GM19099 (cell line): ENCODE data around the gene HES5.

Experiments used
- POLR2A ChIP-seq: IDR thresholded peaks from 3 replicates; pipeline ENCODE4 v1.6.1; 2011; ENCODE audit warnings: low read depth; ENCODE audit not compliant: insufficient read length; ENCODE audit errors: extremely low read depth

Gene HES5

DNA sequence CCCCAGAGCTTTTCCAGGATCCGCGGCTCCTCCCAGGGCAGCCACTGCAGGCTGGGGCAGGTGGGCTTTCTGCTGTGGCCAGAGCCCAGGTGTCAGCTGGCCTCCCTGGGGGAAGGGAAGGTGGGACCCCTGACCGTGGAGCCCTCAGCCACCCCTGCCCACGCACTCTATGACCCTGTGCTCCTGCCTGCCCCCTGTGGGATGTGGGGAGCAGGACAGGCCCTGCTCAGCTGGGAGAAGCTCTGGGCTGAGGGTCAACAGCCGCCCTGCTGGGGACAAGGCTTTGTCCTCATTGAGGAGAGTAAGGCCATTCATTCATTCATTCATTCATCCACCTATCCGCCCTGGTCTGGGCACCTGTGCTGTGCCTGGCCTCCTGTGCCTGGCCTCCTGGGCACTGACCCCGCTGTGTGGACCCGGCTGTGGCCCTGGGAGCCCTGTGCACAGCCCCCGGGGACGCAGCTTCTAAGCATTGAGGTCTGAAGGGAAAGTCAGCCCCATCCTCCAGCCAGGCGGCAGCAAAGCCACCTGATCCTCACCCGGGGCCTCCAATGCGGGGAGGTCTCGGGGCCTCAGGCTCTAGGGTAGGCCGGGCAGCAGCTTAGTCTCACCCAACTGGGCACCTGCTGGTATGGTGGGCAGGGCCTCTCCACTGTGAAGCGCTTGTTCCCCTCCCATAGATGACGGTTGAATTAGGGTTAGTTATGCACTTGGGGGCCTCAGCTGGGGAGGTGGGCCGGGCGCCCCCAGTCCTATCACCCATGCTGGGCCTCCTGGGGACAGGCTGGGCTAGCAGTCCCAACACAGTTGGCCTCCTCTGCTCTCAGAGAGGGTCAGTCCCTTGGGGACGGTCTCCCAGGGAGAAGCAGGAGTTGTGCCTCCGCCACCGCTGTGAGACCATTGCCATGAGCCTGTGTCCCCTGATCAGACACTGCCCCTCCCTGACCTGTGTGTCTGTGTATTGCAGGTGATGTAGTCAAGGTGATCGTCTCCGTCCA, 32.1 kb upstream of the HES5 start:
- TF ChIP-seq POLR2A, result no peak

- no peak for TF ChIP-seq POLR2A
Measured at GRCh38 chr1:2561446-2561845, 31.4 kb upstream of the HES5 start.

- TF ChIP-seq POLR2A, result no peak
Measured at GRCh38 chr1:2560299-2561073, 30.4 kb upstream of the HES5 start.

DNA sequence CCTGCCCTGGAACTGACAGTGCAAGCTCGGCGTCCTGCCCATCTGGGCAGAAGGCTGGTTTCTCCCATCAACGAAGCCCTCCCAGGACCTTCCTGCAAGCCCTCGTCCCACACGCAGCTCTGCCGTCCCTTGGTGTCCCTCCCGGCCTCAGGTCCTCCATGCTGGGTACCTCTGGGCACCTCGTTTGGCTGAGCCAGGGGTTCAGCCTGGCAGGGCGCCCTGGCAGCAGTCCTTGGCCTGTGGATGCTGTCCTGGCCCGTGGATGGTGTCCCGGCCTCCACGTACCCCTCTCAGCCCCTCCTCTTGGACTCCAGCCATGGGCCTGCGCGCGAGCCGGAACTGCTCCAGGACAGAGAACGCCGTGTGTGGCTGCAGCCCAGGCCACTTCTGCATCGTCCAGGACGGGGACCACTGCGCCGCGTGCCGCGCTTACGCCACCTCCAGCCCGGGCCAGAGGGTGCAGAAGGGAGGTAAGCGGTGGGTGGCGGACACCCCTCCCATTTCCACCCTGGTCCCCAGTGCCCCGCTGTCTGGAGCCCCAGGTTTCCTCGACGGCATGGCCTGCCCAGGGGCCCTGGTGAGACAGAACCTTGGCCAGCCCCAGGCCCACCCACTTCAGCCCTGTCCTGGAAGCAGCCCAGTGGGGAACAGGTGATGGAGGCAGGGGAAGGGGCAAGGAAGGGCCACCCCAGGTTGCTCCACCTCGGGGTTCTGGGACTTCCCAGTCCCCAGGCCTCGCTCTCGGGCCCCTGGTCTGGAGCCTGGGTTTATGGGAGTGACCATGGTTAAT, 29.6 kb upstream of the HES5 start:
- TF ChIP-seq POLR2A, result no peak

DNA sequence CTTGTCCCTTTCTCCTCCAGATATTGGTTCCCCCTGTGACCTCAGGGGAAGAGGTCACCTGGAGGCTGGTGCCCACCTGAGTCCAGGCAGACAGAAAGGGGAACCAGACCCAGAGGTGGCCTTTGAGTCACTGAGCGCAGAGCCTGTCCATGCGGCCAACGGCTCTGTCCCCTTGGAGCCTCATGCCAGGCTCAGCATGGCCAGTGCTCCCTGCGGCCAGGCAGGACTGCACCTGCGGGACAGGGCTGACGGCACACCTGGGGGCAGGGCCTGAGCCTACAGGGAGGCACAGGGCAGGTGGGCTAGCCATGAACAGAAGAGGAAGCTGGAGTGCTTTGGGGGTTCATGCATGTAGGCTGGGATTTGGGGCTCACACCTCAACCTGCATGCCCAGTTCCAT, 28.8 kb upstream of the HES5 start:
- no peak for TF ChIP-seq POLR2A

GRCh38 chr1:2558420-2558819, 28.4 kb upstream of the HES5 start:
- TF ChIP-seq POLR2A, result no peak

DNA sequence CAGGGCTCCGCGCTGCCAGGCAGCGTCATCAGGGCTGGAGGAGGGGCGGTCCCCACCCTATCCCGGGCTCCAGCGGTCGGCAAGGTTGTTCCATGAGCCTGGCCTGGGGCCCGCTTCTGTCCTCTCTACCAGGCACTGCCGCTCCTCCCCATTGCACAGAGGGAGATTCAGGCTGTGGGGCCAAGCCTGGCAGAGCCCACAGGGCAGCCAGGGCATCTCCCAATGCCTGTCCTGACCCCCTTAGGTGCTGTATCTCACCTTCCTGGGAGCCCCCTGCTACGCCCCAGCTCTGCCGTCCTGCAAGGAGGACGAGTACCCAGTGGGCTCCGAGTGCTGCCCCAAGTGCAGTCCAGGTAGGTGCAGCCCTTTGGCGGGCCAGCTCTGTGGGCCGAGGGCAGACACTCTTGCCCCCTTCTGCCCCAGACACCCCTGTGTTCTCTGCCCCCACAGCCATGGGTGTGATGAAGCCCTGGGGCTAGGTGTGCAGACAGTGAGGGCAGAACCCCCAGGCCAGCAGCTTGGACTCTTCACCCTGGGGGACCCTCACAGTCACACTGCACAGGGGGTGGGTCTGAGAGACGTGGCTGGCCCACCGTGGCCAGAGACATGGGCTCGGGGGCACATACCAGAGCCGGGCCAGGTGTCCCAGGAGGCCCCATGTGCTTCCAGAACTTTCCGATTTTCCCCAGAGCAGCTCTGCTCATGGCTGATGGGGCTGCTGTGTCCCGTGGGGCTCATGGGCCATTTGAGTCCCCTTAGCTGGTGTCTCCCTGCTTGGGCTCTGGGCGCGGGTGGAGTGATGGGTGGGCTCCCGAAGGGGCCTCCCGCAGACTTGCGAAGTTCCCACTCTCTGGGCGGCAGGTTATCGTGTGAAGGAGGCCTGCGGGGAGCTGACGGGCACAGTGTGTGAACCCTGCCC, 27.7 kb upstream of the HES5 start:
- TF ChIP-seq POLR2A, result no peak

DNA sequence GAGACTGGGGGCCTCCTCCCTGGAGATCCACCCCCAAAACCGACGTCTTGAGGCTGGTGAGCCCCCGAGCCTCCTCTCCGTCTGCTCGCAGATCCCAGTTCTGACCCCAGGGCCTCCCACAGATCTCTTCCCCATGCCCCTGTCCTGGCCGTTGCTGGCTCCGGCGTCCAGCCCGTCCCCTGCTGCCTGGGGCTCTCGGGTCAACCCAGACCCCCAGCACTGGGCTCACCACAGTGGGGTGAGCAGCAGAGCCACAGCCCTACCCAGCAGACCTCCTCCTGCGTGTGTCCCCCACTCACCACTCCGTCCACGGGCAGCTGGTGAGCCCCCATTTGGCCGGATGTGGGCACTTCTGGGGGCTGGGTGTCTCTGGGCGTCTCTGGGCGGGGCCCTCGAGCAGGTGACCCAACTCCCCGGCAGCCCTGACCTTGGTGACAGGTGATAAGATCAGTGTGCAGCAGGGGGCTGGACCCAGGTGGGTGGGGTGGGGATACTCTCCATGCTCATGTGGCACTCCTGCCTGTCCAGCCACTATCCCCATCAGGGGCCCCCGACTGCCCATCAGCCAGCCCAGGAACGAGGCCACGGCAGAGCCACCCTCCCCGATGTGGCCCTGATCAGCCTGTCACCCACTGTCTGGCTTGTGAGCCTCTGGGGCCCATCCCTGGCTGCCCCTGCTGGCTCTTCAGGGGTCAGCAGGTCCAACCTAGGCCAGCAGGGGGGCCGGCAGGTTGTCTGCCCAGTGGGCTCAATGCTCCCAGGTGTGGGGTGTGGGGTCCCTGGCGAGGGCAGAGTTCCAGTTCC, 26.8 kb upstream of the HES5 start:
- TF ChIP-seq POLR2A, result peak; percentile 63

GRCh38 chr1:2556277-2556677, 26.2 kb upstream of the HES5 start, which contains the start of gene TNFRSF14:
Gene TNFRSF14 (plus strand): TSS chr1:2556371. CDS start chr1:2556665, 294 bp downstream.
- peak; percentile 61 for TF ChIP-seq POLR2A

- TF ChIP-seq POLR2A, result peak; percentile 50
Measured at GRCh38 chr1:2555634-2556276, 25.7 kb upstream of the HES5 start.

DNA sequence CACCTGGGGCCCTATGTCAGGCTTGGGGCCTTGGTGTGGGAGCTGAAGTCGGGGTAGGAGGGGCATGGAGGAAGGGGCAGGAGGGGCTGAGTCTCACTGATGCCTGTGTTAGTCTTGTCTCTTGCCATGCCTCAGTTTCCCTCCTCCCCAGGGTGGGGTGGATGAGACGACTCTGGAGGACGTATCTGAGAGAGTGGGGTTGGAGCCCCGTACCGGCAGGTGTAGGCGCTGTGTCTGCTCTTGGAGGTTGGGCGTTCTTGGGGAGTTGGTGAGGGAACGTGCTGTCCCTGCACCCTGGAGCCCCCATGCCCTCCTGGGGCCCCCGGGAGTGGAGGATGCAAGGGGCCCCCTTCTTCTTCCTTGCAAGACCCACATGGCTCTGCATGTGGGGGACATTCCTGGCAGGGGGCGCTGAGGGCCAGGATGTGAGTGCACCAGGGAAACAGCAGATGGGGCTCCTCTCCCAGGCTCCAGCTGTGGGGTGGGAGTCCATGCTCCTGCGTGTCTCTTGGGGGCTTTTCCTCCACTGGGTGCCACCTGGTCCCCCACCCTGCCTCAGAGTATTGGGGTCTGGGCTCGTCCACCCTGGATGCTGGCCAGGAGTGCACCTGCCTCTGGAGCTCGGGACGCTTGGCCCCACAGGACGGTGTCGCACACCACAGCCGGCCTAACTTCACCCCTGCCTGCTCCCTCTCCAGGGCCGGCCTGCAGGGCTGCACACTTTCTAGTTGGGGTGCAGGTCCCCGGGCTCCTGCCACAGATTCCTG, 24.7 kb upstream of the HES5 start:
- TF ChIP-seq POLR2A, result peak; percentile 14
